ENCODE data around the gene CD63. TPM values are rescaled to one million over a fixed set of nuclear protein-coding genes. Genes with fewer than 3 reads are reported as not detected.

CD63 gene
- total RNA-seq, 4 donors from 2014 or later = 500 to 856 (median 792) TPM

DNA sequence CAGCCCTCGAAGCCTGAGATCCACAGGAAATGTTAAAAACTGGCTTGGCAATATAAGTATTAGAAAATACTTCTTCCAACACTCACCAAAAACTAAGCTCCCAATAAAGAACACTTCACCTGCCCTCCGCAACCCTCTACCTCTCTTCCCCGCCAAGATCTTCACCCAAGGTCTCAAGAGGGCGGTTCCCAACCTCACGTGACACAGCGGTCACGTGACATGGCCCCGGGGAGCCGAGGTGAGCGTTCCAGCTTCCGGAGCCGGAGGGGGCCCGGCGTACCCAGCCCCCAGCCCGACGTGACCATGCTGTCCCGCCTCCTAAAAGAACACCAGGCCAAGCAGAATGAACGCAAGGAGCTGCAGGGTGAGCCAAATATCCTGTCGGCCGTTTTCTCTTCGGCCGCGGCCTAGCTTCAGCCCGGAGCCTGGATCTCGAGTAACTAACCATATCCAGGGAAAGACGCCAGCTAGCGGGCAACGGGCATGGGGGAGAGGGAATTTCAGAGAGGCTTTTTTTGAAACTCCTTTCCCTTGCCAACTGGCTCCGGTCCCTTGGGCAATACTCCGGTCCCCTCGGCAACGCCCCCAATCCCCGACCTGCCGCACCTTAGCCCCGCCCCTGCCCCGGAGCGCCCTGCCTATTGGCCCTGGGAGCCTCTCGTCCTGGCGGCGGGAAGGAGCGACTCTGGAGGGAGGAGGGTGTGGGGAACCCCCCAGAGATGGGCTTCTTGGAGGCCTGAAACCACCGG lies 12.8 kb downstream of the CD63 start, which contains the start of gene BLOC1S1:
Gene BLOC1S1 (plus strand): TSS at position 214 of the 749 bp plus-strand sequence. CDS start 6 bp downstream, at position 220.
- WGBS, 2 donors (ENCODE audit: low coverage in 1 of 2) = 2 to 3% methylated on average over 5 to 16 of the region's 42 CpGs
- Histone ChIP-seq H3K4me1 (peaks cover 18 to 92% (median 61%) of the 10 kb centered on the region in 3 donors), H3K4me3 (peak within 1 kb of the TSS; percentile 43 to 77), H3K27ac (peak within 1 kb of the TSS; percentile 84 to 98 (median 97)), H3K9me3 (no peaks in the 10 kb centered on the region), H3K27me3 (no peaks in the 10 kb centered on the region), H3K36me3 (no peaks in the 10 kb centered on the region)
- TF ChIP-seq CTCF (IDR thresholded peaks at IDR 0.05) (peak in 2 of 4 experiments; percentile 25 to 29), POLR2A (IDR thresholded peaks at IDR 0.05) (peak in 1 of 2 donors; percentile 32), EP300 (IDR thresholded peaks at IDR 0.05) (no peak), POLR2AphosphoS5 (IDR thresholded peaks at IDR 0.05) (peak; percentile 90)
- peak; percentile 78 for ATAC-seq

DNA sequence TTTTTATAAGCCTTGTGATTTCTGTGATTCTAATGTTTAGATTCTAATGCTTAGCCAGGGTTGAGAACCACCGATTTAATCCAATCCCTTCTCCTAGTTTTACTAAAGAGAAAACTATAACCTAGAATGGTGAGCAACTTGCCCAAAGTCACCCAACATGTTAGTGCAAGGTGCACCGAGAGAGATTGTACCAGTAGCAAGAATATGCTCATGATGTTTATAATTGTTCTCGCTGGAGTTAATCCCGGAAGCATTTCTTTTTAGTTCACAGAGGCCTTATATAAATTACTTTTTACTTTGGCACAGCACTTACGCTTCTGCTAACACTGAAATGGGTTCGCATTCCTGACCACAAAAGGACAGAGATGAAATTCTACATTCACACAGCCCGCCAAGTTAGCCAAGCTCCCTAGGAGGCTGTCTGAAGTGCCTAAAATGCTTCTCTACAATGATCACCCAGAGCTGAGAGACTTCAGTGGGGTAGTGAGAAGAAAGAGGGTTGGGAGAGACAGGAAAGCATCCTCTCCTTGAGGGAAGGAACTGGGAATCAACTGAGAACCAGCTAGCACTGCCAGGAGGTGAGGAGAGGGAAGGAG lies 13.5 kb downstream of the CD63 start:
- no peaks in the 10 kb centered on the region for H3K9me3 ChIP-seq
- TF ChIP-seq EP300 (IDR thresholded peaks at IDR 0.05) = no peak
- TF ChIP-seq CTCF (IDR thresholded peaks at IDR 0.05) = no peak
- peak; percentile 14 to 17 for TF ChIP-seq POLR2A (IDR thresholded peaks at IDR 0.05)
- peak; percentile 86 for TF ChIP-seq POLR2AphosphoS5 (IDR thresholded peaks at IDR 0.05)
- WGBS, 2 donors (ENCODE audit: low coverage in 1 of 2) = 21 to 26% methylated on average over 7 of the region's 7 CpGs
- no peaks in the 10 kb centered on the region for H3K36me3 ChIP-seq
- no peaks in the 10 kb centered on the region for H3K27me3 ChIP-seq
- H3K27ac ChIP-seq = peak overlapping the region; percentile 84 to 98 (median 97)
- peak; percentile 54 for ATAC-seq
- H3K4me1 ChIP-seq = peaks cover 18 to 92% (median 54%) of the 10 kb centered on the region in 3 donors
- peak overlapping the region; percentile 43 to 77 for H3K4me3 ChIP-seq

DNA sequence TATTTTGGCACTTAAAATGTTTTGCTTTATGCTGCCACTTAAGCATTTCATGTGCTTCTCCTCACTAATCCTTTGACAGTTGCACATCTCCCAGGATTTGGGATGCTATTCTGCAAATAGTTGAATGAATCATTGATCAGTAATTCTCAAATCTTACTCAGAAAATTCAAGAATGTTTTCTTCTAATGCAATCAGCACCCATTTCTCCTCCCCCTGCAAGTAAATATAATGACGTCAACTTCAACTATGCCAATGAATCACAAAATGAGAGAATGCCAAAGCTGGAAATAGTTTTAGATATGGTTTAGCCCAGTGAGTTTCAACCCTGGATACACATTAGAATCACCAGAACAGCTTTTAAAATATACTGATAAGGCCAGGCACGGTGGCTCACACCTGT lies 15.1 kb downstream of the CD63 start:
- H3K9me3 ChIP-seq = no peaks in the 10 kb centered on the region
- H3K36me3 ChIP-seq = no peaks in the 10 kb centered on the region
- TF ChIP-seq CTCF (IDR thresholded peaks at IDR 0.05) (no peak), POLR2AphosphoS5 (IDR thresholded peaks at IDR 0.05) (peak; percentile 60)
- WGBS, 2 donors (ENCODE audit: low coverage in 1 of 2) = 47 to 60% methylated on average over 2 of the region's 2 CpGs
- ATAC-seq = no peak
- H3K4me1 ChIP-seq = peaks cover 9 to 92% (median 43%) of the 10 kb centered on the region in 3 donors
- no peak overlapping the region for H3K4me3 ChIP-seq
- H3K27ac ChIP-seq = peak overlapping the region; percentile 65 to 97 (median 88)
- H3K27me3 ChIP-seq = no peaks in the 10 kb centered on the region

GRCh38 chr12:55712700-55713415 lies 16.0 kb downstream of the CD63 start:
- H3K27me3 ChIP-seq = no peaks in the 10 kb centered on the region
- no peaks in the 10 kb centered on the region for H3K9me3 ChIP-seq
- H3K4me3 ChIP-seq = no peak overlapping the region
- 13 to 17% methylated on average over 1 of the region's 1 CpG for WGBS, 2 donors (ENCODE audit: low coverage in 1 of 2)
- H3K36me3 ChIP-seq = no peaks in the 10 kb centered on the region
- TF ChIP-seq POLR2A (IDR thresholded peaks at IDR 0.05) = no peak
- TF ChIP-seq EP300 (IDR thresholded peaks at IDR 0.05) = no peak
- TF ChIP-seq CTCF (IDR thresholded peaks at IDR 0.05) = no peak
- no peak for TF ChIP-seq POLR2AphosphoS5 (IDR thresholded peaks at IDR 0.05)
- peaks cover under 1 to 92% (median 39%) of the 10 kb centered on the region in 3 donors for H3K4me1 ChIP-seq
- ATAC-seq = no peak
- peak overlapping the region; percentile 65 to 97 (median 88) for H3K27ac ChIP-seq
